K562 (cell line): ENCODE results near the gene SPHK1. TPM values are rescaled to one million over a fixed set of nuclear protein-coding genes. Genes with fewer than 3 reads are reported as not detected.

Experiments
- ATAC-seq: fragments of 200-7000 bp; cut with Tn5 transposase; 3 replicates; pipeline ENCODE4 v1.9.1; 2020; ENCODE audit warnings: moderate library complexity
- BruUV-seq: library from RNA; stranded (reverse); fragments of 400-500 nt; replicated peaks from 2 replicates; lab custom pipeline; 2021; lab: Mats Ljungman, UMichigan
- CTCF ChIA-PET: fragments of 300-600 bp; formaldehyde crosslinking; extraction: SDS; loops from one replicate; lab custom pipeline; 2021; ENCODE audit warnings: low intra/inter-chr PET ratio; lab: Yijun Ruan, JAX
- POLR2A ChIA-PET: fragments of 300-600, 350-650 bp; sonication (Branson Sonifier 250); formaldehyde crosslinking; extraction: SDS; loops from one replicate; lab custom pipeline; 2021; ENCODE audit warnings: antibody characterized with exemption, inconsistent platforms; lab: Yijun Ruan, JAX
- DNase-seq, 4 experiments: peaks; one replicate each; pipeline versions ENCODE4 v3.0.0 to v3.0.0-alpha.2; 2011 to 2018; ENCODE audit warnings: low spot score in 3 of 4, mixed read lengths in 3 of 4; ENCODE audit errors: extremely low read depth in 1 of 4
- FAIRE-seq: peaks from 2 replicates; lab custom pipeline; 2011; peaks lifted over from hg19 to GRCh38; lab: Jason Lieb, UNC
- H2AFZ ChIP-seq: 2 replicates; pipeline ENCODE4 v1.6.0; 2011; ENCODE audit warnings: low read depth, low read length, control low read depth, inconsistent platforms
- H3K27ac ChIP-seq: fragments of 200-600 bp; 3 replicates; pipeline ENCODE4 v1.8.0; 2011; ENCODE audit warnings: low read depth, mild to moderate bottlenecking, control low read depth, inconsistent platforms, low read length, moderate library complexity, mixed read lengths; ENCODE audit errors: extremely low read depth
- H3K27me3 ChIP-seq, 2 experiments: fragments of 300-600 bp in 1 of 2; 2 replicates in 1 of 2; 3 replicates in 1 of 2; pipeline versions ENCODE4 v1.6.0 to v1.8.0; 2011; ENCODE audit warnings: inconsistent platforms in 2 of 2, low read length in 2 of 2, mild to moderate bottlenecking in 1 of 2, mixed read lengths in 1 of 2, moderate library complexity in 1 of 2; ENCODE audit not compliant: control insufficient read depth in 2 of 2, insufficient read depth in 2 of 2
- H3K36me3 ChIP-seq: fragments of 300-600 bp; 3 replicates; pipeline ENCODE4 v1.8.0; 2011; ENCODE audit warnings: mild to moderate bottlenecking, low read length, inconsistent platforms; ENCODE audit not compliant: control insufficient read depth, insufficient read depth
- H3K4me1 ChIP-seq, 2 experiments: fragments of 200-600 bp in 1 of 2; replicated peaks in 1 of 2; 2 replicates in 1 of 2; 3 replicates in 1 of 2; pipeline versions ENCODE4 v1.5.1 to v1.8.0; 2011; ENCODE audit warnings: inconsistent platforms in 2 of 2, low read length in 2 of 2, mild to moderate bottlenecking in 1 of 2, mixed read lengths in 1 of 2, moderate library complexity in 1 of 2; ENCODE audit not compliant: control insufficient read depth in 2 of 2, insufficient read depth in 2 of 2
- H3K4me2 ChIP-seq: 2 replicates; pipeline ENCODE4 v1.6.1; 2011; ENCODE audit warnings: low read length, control low read depth, inconsistent platforms, mixed read lengths; ENCODE audit not compliant: insufficient read depth
- H3K4me3 ChIP-seq: fragments of 200-600 bp; sonication (generic), shearing (Covaris generic); 2 replicates; pipeline ENCODE4 v1.5.1; 2016; ENCODE audit warnings: control low read depth, inconsistent platforms
- H3K79me2 ChIP-seq: fragments of 200-600 bp; 3 replicates; pipeline ENCODE4 v1.8.0; 2011; ENCODE audit warnings: low read length, inconsistent platforms; ENCODE audit not compliant: control insufficient read depth, insufficient read depth
- H3K9ac ChIP-seq, 2 experiments: 2 replicates each; pipeline versions ENCODE4 v1.6.0 to v1.6.1; 2011; ENCODE audit warnings: low read depth in 2 of 2, low read length in 2 of 2, control low read depth in 1 of 2, inconsistent platforms in 1 of 2, mild to moderate bottlenecking in 1 of 2, mixed read lengths in 1 of 2; ENCODE audit not compliant: insufficient read depth in 1 of 2
- H3K9me1 ChIP-seq: one replicate; pipeline ENCODE4 v1.6.0; 2011; ENCODE audit warnings: inconsistent platforms, mild to moderate bottlenecking, low read length, moderate library complexity; ENCODE audit not compliant: control insufficient read depth, insufficient read depth
- H3K9me3 ChIP-seq: replicated peaks from 2 replicates; pipeline ENCODE4 v1.5.1; 2011; ENCODE audit warnings: low read depth, low read length, inconsistent platforms; ENCODE audit not compliant: control insufficient read depth, insufficient read depth
- H4K20me1 ChIP-seq: replicated peaks from 2 replicates; pipeline ENCODE4 v1.6.1; 2011; ENCODE audit warnings: low read length, inconsistent platforms, mixed read lengths; ENCODE audit not compliant: control insufficient read depth, insufficient read depth
- MAFG ChIP-seq: fragments of 450-650 bp; conservative IDR thresholded peaks from 2 replicates; pipeline ENCODE4 v1.6.1; 2016; ENCODE audit warnings: missing genetic modification characterization, missing compliant biosample characterization
- MBD1 ChIP-seq: fragments of 250-450 bp; sonication (Bioruptor Pico); IDR thresholded peaks from 2 replicates; pipeline ENCODE4 v1.8.0; 2022; ENCODE audit warnings: inconsistent platforms
- RAD51 ChIP-seq: fragments of 450-650 bp; IDR thresholded peaks from 2 replicates; pipeline ENCODE4 v1.7.1; 2016; ENCODE audit warnings: low read depth, mild to moderate bottlenecking, borderline replicate concordance
- SETDB1 ChIP-seq: IDR thresholded peaks from one replicate; pipeline ENCODE4 v1.6.1; 2012; ENCODE audit warnings: low read length, control low read depth, inconsistent platforms
- SMAD2 ChIP-seq: fragments of 150-350 bp; IDR thresholded peaks from 2 replicates; pipeline ENCODE4 v1.6.1; 2014; ENCODE audit warnings: low read depth, mild to moderate bottlenecking, low read length
- SMARCA5 ChIP-seq: fragments of 450-650 bp; IDR thresholded peaks from 2 replicates; pipeline ENCODE4 v1.6.1; 2016
- SREBF2 ChIP-seq: sonication (generic); formaldehyde crosslinking; IDR thresholded peaks from 2 replicates; pipeline ENCODE4 v1.4.0; 2020; ENCODE audit warnings: mild to moderate bottlenecking, missing genetic modification reagents
- STAT6 ChIP-seq: sonication (generic); formaldehyde crosslinking; IDR thresholded peaks from 2 replicates; pipeline ENCODE4 v1.8.1; 2023; ENCODE audit warnings: mild to moderate bottlenecking, missing genetic modification reagents
- TAF1 ChIP-seq: IDR thresholded peaks from 2 replicates; pipeline ENCODE4 v1.6.1; 2011; ENCODE audit warnings: mild to moderate bottlenecking, low read length, moderate library complexity; ENCODE audit not compliant: insufficient read depth, control insufficient read depth, severe bottlenecking; ENCODE audit errors: extremely low read depth
- ZNF445 ChIP-seq: fragments of 250-450 bp; sonication (Bioruptor Pico); IDR thresholded peaks from 2 replicates; pipeline ENCODE4 v1.4.0; 2020; ENCODE audit warnings: low read depth, mild to moderate bottlenecking, moderate library complexity
- WGBS: fragments of 100-300 bp; shearing (Covaris generic); methylation state at CpG from one replicate; pipeline ENCODE4 v1.1.6; 2016; ENCODE audit warnings: low coverage, mixed read lengths; ENCODE audit not compliant: insufficient coverage; ENCODE audit errors: missing lambda C conversion rate; 5-methylcytosine and 5-hydroxymethylcytosine counted together
- in situ Hi-C: fragments of 300-500 bp; cut with MboI; formaldehyde crosslinking; loops from 4 replicates; pipeline ENCODE4 v1.15.0; 2018; ENCODE audit warnings: inconsistent platforms, mixed read lengths
- intact Hi-C: fragments of 100-400 bp; cut with micrococcal nuclease; formaldehyde crosslinking; loops from 2 replicates; pipeline ENCODE4 v1.14.2; 2022
- polyA plus RNA-seq, 8 experiments: library from polyadenylated mRNA; depleted of rRNA in 4 of 8; stranded (reverse) in 5 of 8; unstranded in 3 of 8; fragments of >200 nt; fragmentation: Nextera tagmentation in 2 of 8; fragmentation: Illumina TruSeq in 1 of 8; extraction: Ambion mirVana in 2 of 8; extraction: Trizol in 1 of 8; gene quantifications; 2 replicates each; pipeline versions ENCODE4 v1.2.1 to v1.2.3, GENCODE V29; 2011 to 2014; ENCODE audit warnings: inconsistent platforms in 1 of 8, missing spikeins in 1 of 8
- total RNA-seq, 7 experiments: library from RNA; depleted of rRNA in 6 of 7; stranded (reverse); fragments of >200 nt in 6 of 7; fragmentation: Illumina TruSeq in 2 of 7; extraction: Trizol in 2 of 7; gene quantifications; 2 replicates each; pipeline versions ENCODE4 v1.2.1 to v1.2.3, GENCODE V29; 2011 to 2021; ENCODE audit warnings: low replicate concordance in 1 of 7
- TF ChIP-seq, protein P1 (sequence below), 2 experiments: IDR thresholded peaks; 2 replicates each; pipeline ENCODE4 v1.6.1; 2012; ENCODE audit warnings: improper control_type of control experiment in 2 of 2, low read depth in 2 of 2, low read length in 2 of 2, borderline replicate concordance in 1 of 2
- TF ChIP-seq, protein P2 (sequence below): sonication (generic); formaldehyde crosslinking; IDR thresholded peaks from 2 replicates; pipeline ENCODE4 v1.8.1; 2022; ENCODE audit warnings: missing genetic modification reagents

Gene SPHK1
- total and polyA plus RNA-seq, 9 of the 15 experiments (the other 6 are each of a cell fraction or from before 2014, with no cell fraction given) = 0.21 to 60.3 (median 14.5) TPM

DNA sequence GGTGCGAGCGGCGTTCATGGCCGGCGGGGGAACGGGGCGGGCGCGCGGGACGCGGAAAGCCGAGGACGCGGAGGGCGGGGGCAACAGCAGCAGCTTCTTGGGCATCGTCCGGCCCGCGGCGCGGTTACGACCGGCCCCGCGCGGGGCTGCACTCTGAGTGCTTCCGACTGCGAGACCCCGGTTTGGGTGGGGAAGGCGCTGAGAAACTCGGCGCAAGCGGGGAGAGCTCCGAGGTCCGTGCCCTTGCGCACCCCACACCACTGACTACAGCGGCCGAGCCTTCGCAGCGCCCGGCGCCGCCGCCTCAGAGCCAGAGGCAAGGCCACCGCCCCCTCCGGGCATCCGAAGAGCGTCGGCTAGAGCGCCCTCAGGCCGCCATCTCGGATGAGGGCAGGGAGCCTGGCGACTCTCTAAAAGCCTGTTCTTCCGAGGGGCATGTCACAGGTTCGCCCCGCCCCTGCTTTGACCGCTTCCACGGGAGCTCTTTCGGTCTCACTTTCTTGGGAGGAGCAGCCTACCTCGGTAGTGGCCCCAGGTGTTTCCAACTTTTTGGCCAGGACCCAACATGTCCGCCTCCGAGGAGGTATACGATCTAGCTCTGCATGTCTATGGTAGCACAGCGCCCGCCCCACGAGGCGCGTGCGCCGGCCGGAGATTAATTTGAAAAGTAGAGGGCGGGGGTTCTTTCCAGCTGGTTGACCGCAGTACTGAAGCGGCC is 30.7 kb upstream of the SPHK1 start, which contains the start of gene PRPSAP1:
Gene PRPSAP1, minus strand, starts transcription at position 318 of the 718 bp plus-strand sequence. Its CDS starts 213 bp downstream, at position 105.
- BruUV-seq = no TSS peak
- H3K4me3 ChIP-seq = peak within 1 kb of the TSS; percentile 89
- no peaks in the 10 kb centered on the region; the same call in 2 of the 3 replicates for H3K36me3 ChIP-seq
- H4K20me1 ChIP-seq = no peaks in the 10 kb centered on the region
- in situ Hi-C loops (no loop called here), intact Hi-C loops (loop anchor here (2.0 kb wide), 1 partner anchor 31 kb away; the partner anchor contains the start of gene SPHK1)
- FAIRE-seq = peak; percentile 90
- under 1% methylated on average over 73 of the region's 75 CpGs for WGBS
- H3K9ac ChIP-seq = peak within 1 kb of the TSS; percentile 95 to 98
- H3K27ac ChIP-seq = peak within 1 kb of the TSS; percentile 100
- POLR2A ChIA-PET = interaction anchor here (0.6 to 2.8 kb wide), 21 partner anchors 8 to 1100 kb away, joined by 3 to 17 read pairs (median 4); partner anchors contain the start of gene SPHK1
- no peaks in the 10 kb centered on the region for H3K9me1 ChIP-seq
- H3K4me2 ChIP-seq = peak within 1 kb of the TSS; percentile 90
- H3K4me1 ChIP-seq = peaks cover 18 to 39% of the 10 kb centered on the region in 2 experiments; a peak in 4 of 5 replicates
- peak; percentile 87 to 96 (median 89) for DNase-seq
- no peaks in the 10 kb centered on the region; the same call in 1 of the 2 replicates for H3K9me3 ChIP-seq
- ATAC-seq = peak; percentile 94
- H3K79me2 ChIP-seq = peaks cover 22% of the 10 kb centered on the region
- CTCF ChIA-PET = interaction anchor here (0.7 kb wide), 1 partner anchor 191 kb away, joined by 3 read pairs; no protein-coding TSS in a partner anchor
- H2AFZ ChIP-seq = peak within 1 kb of the TSS; percentile 100
- no peaks in the 10 kb centered on the region for H3K27me3 ChIP-seq
- TF ChIP-seq SMARCA5 = no peak
- TF ChIP-seq MAFG (tag) = no peak
- TF ChIP-seq, protein P1, sequence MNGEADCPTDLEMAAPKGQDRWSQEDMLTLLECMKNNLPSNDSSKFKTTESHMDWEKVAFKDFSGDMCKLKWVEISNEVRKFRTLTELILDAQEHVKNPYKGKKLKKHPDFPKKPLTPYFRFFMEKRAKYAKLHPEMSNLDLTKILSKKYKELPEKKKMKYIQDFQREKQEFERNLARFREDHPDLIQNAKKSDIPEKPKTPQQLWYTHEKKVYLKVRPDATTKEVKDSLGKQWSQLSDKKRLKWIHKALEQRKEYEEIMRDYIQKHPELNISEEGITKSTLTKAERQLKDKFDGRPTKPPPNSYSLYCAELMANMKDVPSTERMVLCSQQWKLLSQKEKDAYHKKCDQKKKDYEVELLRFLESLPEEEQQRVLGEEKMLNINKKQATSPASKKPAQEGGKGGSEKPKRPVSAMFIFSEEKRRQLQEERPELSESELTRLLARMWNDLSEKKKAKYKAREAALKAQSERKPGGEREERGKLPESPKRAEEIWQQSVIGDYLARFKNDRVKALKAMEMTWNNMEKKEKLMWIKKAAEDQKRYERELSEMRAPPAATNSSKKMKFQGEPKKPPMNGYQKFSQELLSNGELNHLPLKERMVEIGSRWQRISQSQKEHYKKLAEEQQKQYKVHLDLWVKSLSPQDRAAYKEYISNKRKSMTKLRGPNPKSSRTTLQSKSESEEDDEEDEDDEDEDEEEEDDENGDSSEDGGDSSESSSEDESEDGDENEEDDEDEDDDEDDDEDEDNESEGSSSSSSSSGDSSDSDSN (IDR thresholded peaks at IDR 0.05; ENCODE audit: borderline replicate concordance in 1 of 2, low read depth in 2 of 2, low read length in 2 of 2) = peak; percentile 64 to 66; a peak in 1 of 4 replicates
- TF ChIP-seq, protein P2, sequence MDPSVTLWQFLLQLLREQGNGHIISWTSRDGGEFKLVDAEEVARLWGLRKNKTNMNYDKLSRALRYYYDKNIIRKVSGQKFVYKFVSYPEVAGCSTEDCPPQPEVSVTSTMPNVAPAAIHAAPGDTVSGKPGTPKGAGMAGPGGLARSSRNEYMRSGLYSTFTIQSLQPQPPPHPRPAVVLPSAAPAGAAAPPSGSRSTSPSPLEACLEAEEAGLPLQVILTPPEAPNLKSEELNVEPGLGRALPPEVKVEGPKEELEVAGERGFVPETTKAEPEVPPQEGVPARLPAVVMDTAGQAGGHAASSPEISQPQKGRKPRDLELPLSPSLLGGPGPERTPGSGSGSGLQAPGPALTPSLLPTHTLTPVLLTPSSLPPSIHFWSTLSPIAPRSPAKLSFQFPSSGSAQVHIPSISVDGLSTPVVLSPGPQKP = no peak
- no peak for TF ChIP-seq SMAD2
- TF ChIP-seq SREBF2 (CRISPR knock-in tag) = no peak
- no peak for TF ChIP-seq SETDB1
- TF ChIP-seq TAF1 = peak; percentile 86
- TF ChIP-seq STAT6 = no peak
- no peak for TF ChIP-seq ZNF445 (CRISPR knock-in tag)
- TF ChIP-seq RAD51 = no peak
- no peak for TF ChIP-seq MBD1
